Activated T-helper 1 cell treated with Interleukin-2 at 50 U/mL for 16 hours (primary cell): Measurements from ENCODE around the gene STUM.

Experiments
- DNase-seq: peaks from one replicate; pipeline ENCODE4 v3.0.0-alpha.2; 2020; ENCODE audit warnings: low read depth

Gene STUM

GRCh38 chr1:226562989-226563388, 14.4 kb downstream of the STUM start:
- no peak for DNase-seq

- DNase-seq, result no peak
Measured at GRCh38 chr1:226563666-226564065, 15.1 kb downstream of the STUM start.

- DNase-seq, result no peak
Measured at GRCh38 chr1:226565476-226565875, 16.9 kb downstream of the STUM start.

- DNase-seq, result no peak
Measured at GRCh38 chr1:226566234-226566633, 17.7 kb downstream of the STUM start.

- DNase-seq, result no peak
Measured at GRCh38 chr1:226566760-226567159, 18.2 kb downstream of the STUM start.

GRCh38 chr1:226568077-226568831, 19.7 kb downstream of the STUM start:
- no peak for DNase-seq

GRCh38 chr1:226568975-226569741, 20.6 kb downstream of the STUM start:
- DNase-seq, result no peak

- no peak for DNase-seq
Measured at GRCh38 chr1:226569879-226570547, 21.4 kb downstream of the STUM start.

GRCh38 chr1:226571893-226572292, 23.3 kb downstream of the STUM start:
- no peak for DNase-seq

- DNase-seq, result no peak
Measured at GRCh38 chr1:226572325-226572726, 23.8 kb downstream of the STUM start.

- DNase-seq, result no peak
Measured at GRCh38 chr1:226574044-226574443, 25.5 kb downstream of the STUM start.

- no peak for DNase-seq
Measured at GRCh38 chr1:226574591-226575435, 26.2 kb downstream of the STUM start.

GRCh38 chr1:226575436-226575720, 26.8 kb downstream of the STUM start:
- DNase-seq, result no peak

- no peak for DNase-seq
Measured at GRCh38 chr1:226575739-226576378, 27.3 kb downstream of the STUM start.

- DNase-seq, result no peak
Measured at GRCh38 chr1:226576601-226577000, 28.0 kb downstream of the STUM start.

- no peak for DNase-seq
Measured at GRCh38 chr1:226577401-226578180, 29.0 kb downstream of the STUM start.

GRCh38 chr1:226578946-226579578, 30.5 kb downstream of the STUM start:
- DNase-seq, result no peak

GRCh38 chr1:226579781-226580323, 31.3 kb downstream of the STUM start:
- DNase-seq, result no peak

GRCh38 chr1:226580625-226581270, 32.2 kb downstream of the STUM start:
- DNase-seq, result no peak
